GM12892 (cell line): ENCODE measurements around the gene ADGRD1.
"Not testable (repeated sequence)": the region's sequence is repeated elsewhere in the genome, so short reads cannot be mapped to it uniquely, and the experiment has no call there.

Experiments used
- DNase-seq: peaks from one replicate; pipeline ENCODE4 v3.0.0; 2011; ENCODE audit not compliant: insufficient read length
- FAIRE-seq: peaks from 2 replicates; lab custom pipeline; 2011; peaks lifted over from hg19 to GRCh38; lab: Jason Lieb, UNC
- POLR2A ChIP-seq: IDR thresholded peaks from 2 replicates; pipeline ENCODE4 v1.6.1; 2011; ENCODE audit warnings: low read depth, low read length, control low read depth
- POLR2AphosphoS5 ChIP-seq: IDR thresholded peaks from 2 replicates; pipeline ENCODE4 v1.6.1; 2011; ENCODE audit warnings: low read depth, low read length, control low read depth
- TAF1 ChIP-seq: IDR thresholded peaks from 2 replicates; pipeline ENCODE4 v1.6.1; 2011; ENCODE audit warnings: low read depth, mild to moderate bottlenecking, control low read depth, low read length, borderline replicate concordance

Gene ADGRD1

GRCh38 chr12:130924966-130925665 lies 28.6 kb upstream of the ADGRD1 start:
- DNase-seq (no peak), FAIRE-seq (no peak)
- TF ChIP-seq POLR2AphosphoS5: no peak
- TF ChIP-seq POLR2A: no peak
- TF ChIP-seq TAF1: no peak

DNA sequence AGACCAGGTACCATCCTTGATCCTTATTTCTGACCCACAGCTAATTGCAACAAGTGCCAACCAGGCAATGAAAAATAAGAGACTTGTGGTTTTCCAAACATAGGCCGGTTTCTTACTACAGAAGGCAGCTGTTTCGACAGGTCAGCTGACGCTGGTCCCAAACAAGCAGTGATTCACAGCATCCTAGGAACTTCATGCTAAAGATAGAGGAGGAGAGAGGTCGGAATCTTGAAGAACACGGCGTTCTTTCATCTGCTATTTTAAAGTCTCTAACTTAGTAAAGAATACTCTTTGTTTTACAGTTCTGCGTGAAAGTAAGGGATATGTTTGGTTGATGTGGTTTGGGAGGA lies 28.1 kb upstream of the ADGRD1 start:
- TF ChIP-seq POLR2A (no peak), TAF1 (no peak), POLR2AphosphoS5 (no peak)
- FAIRE-seq (no peak), DNase-seq (no peak)

DNA sequence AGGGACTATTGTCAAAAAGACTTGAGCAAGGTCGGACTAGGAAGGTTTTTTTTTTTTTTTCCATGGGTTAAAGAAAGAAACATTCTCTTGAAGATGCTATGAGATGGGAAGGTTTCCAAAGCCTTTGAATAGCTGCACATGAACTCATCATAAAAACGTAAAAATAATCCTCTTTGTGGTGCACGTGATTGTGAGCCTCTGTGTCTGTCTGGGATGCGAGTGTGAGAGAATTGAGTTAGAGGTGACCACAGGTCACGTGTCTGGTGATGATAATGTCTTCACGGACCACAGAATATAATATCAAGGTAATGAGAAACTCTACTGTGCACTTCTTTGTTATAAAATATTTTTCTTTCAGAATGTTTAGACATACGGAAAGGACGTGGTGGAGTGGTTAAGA lies 24.3 kb upstream of the ADGRD1 start:
- DNase-seq (no peak), FAIRE-seq (no peak)
- TF ChIP-seq TAF1 (no peak), POLR2AphosphoS5 (no peak), POLR2A (no peak)

DNA sequence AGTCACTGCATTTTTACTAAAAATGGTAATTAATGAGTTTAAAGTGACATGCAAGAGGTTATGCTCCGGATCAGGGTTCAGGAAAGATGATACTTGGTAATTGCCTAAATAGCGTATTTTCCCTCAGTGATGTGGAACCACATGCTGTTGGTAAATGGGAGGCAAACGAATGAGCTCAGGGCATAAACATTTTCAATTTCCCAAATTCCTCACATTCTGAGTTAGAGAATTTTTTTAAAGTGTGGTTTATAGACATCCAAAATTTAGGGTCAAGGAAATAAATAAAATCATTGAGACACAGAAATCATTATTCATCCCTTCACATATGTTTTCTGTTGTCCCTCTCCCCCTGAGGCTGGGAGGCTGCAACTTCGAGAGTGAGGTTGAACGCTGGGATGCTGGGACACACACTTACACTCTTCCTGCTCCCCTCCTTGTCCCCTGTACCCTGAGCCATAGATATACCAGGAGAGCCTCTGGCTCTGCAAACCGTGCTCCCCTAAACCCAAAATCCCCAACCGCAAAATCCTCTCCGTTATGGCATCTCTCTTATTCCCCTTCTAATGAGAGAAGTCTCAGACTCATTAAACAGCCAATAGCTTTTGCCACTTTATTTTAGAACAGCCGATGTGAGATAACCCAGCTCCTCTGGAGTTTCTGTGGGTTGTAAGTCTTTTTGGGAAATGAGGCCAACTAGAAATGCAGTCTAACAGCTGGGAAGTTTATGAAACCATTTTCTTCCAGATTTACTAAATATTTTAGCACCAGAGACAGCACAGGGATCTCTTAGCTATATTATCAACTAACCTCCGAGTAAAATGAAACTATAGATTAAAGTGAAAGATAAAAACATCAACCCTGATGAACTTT lies 21.4 kb upstream of the ADGRD1 start:
- no peak for FAIRE-seq
- TF ChIP-seq POLR2AphosphoS5 (no peak), POLR2A (no peak), TAF1 (no peak)
- no peak for DNase-seq

- FAIRE-seq: no peak
- TF ChIP-seq TAF1 (no peak), POLR2AphosphoS5 (no peak), POLR2A (no peak)
- no peak for DNase-seq
Measured at GRCh38 chr12:130933269-130933995, 20.3 kb upstream of the ADGRD1 start.

DNA sequence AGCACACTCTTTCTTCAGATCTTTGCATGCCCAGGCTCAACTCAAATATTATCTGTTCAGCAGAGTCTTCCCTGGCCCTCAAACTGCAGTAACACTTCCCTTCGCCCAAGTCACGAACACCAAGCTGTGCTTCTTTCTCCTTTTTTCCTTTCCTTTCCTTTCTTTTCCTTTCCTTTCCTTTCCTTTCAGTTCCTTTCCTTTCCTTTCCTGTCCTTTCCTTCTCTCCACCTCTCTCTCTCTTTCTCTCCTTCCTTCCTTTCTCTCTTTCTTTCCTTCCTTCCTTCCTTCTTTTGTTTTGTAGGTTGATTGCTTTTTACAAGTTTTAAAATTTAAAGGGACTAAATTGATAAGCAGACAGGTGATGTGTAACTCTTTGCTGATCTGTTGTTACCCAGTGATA lies 19.0 kb upstream of the ADGRD1 start:
- FAIRE-seq: no peak

GRCh38 chr12:130936561-130936960 lies 17.1 kb upstream of the ADGRD1 start:
- FAIRE-seq: no peak

More for the DNA sequence above, 19.0 kb upstream of the ADGRD1 start:
- DNase-seq: no peak
- no peak for TF ChIP-seq POLR2A
- no peak for TF ChIP-seq POLR2AphosphoS5
- no peak for TF ChIP-seq TAF1

DNA sequence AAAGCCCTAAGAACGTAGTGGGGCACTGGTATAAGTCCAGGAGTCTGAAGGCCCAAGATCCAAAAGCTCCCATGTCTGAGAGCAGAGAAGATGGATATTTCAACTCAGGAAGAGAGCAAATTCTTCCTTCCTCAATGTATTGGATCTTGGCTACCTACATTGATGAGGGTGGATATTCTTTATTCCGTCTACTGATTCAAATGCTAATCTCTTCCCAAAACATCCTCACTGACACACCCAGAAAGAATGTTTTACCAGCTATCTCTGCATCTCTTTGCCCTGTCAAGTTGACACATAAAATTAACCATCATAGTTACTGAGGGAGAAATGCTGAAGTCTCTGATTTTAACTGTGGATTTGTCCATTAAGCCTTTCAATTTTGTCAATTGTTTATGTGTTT lies 16.6 kb upstream of the ADGRD1 start:
- FAIRE-seq (no peak), DNase-seq (no peak)
- TF ChIP-seq POLR2AphosphoS5 (no peak), TAF1 (no peak), POLR2A (no peak)

More at GRCh38 chr12:130936561-130936960, 17.1 kb upstream of the ADGRD1 start:
- no peak for TF ChIP-seq TAF1
- no peak for TF ChIP-seq POLR2AphosphoS5
- no peak for TF ChIP-seq POLR2A
- DNase-seq: no peak

- not testable (repeated sequence) for DNase-seq, FAIRE-seq
Measured at GRCh38 chr12:130937546-130937945, 16.2 kb upstream of the ADGRD1 start.

- TF ChIP-seq POLR2A: no peak
- TF ChIP-seq TAF1: no peak
- no peak for TF ChIP-seq POLR2AphosphoS5
- FAIRE-seq: no peak
- DNase-seq: no peak
Measured at GRCh38 chr12:130938186-130938585, 15.5 kb upstream of the ADGRD1 start.

DNA sequence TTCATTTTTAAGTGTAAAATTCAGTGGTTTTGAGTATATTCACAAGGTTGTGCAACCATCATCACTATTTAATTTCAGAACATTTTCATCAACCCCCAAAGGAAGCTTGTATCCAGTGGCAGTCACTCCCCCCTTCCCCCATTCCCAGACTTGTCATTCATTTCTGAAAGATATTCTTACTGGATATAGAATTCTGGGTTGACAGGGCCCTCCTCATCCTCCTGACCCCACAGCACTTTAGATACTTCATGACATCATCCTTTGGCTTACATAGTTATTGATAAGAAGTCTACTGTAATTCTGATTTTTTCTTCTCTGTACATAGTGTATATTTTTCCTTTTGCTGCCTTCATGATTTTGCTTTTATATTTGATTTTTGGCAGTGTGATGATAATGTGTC lies 8.8 kb upstream of the ADGRD1 start:
- TF ChIP-seq TAF1 (no peak), POLR2AphosphoS5 (no peak), POLR2A (no peak)
- no peak for DNase-seq
- no peak for FAIRE-seq
